ENCODE measurements around the gene GRM7. TPM values are rescaled to one million over a fixed set of nuclear protein-coding genes. Genes with fewer than 3 reads are reported as not detected.

The GRM7 gene
- total and polyA plus RNA-seq, 10 donors = 0.02 to 0.20 (median 0.14) TPM; not detected in 7

GRCh38 chr3:7625021-7625420 lies 764.1 kb downstream of the GRM7 start:
- H3K27ac ChIP-seq = no peak overlapping the region
- WGBS, 5 donors = 78 to 93% (median 85%) methylated on average over 6 of the region's 6 CpGs
- intact Hi-C loops (cut with DNase I; ENCODE audit: low total_unique reads) = no loop called here

GRCh38 chr3:7630351-7630911 lies 769.5 kb downstream of the GRM7 start:
- Histone ChIP-seq H3K4me3 (no peak overlapping the region), H3K27me3 (replicated peaks in 1 of 7) (no peaks in the 10 kb centered on the region), H3K36me3 (no peaks in the 10 kb centered on the region), H3K4me1 (peaks cover 0 to 8% (median 0%) of the 10 kb centered on the region in 6 donors), H3K9me3 (no peaks in the 10 kb centered on the region), H3K27ac (no peak overlapping the region)
- no peak for TF ChIP-seq POLR2A (IDR thresholded peaks at IDR 0.05)
- no peak for TF ChIP-seq CTCF (IDR thresholded peaks at IDR 0.05 in 8 of 11, conservative IDR thresholded peaks at IDR 0.05 in 3 of 11)
- no peak for TF ChIP-seq POLR2AphosphoS5 (IDR thresholded peaks at IDR 0.05)
- 35 to 51% (median 41%) methylated on average over 4 of the region's 4 CpGs for WGBS, 5 donors
- no peak for DNase-seq
- intact Hi-C loops (cut with DNase I; ENCODE audit: low total_unique reads) = no loop called here

More at GRCh38 chr3:7625021-7625420, 764.1 kb downstream of the GRM7 start:
- H3K27me3 ChIP-seq (replicated peaks in 1 of 7) = no peaks in the 10 kb centered on the region
- TF ChIP-seq POLR2A (IDR thresholded peaks at IDR 0.05) = no peak
- no peak for DNase-seq
- no peak overlapping the region for H3K4me3 ChIP-seq
- no peaks in the 10 kb centered on the region for H3K36me3 ChIP-seq
- no peaks in the 10 kb centered on the region for H3K4me1 ChIP-seq
- H3K9me3 ChIP-seq = no peaks in the 10 kb centered on the region

GRCh38 chr3:7630925-7631324 lies 770.0 kb downstream of the GRM7 start:
- H3K27ac ChIP-seq = no peak overlapping the region
- no peaks in the 10 kb centered on the region for H3K9me3 ChIP-seq
- H3K27me3 ChIP-seq (replicated peaks in 1 of 7) = no peaks in the 10 kb centered on the region
- WGBS, 5 donors = 15 to 34% (median 21%) methylated on average over 4 of the region's 4 CpGs
- no peaks in the 10 kb centered on the region for H3K36me3 ChIP-seq
- intact Hi-C loops (cut with DNase I; ENCODE audit: low total_unique reads) = no loop called here
- H3K4me1 ChIP-seq = peaks cover 0 to 8% (median 0%) of the 10 kb centered on the region in 6 donors
- no peak for TF ChIP-seq CTCF (IDR thresholded peaks at IDR 0.05 in 8 of 11, conservative IDR thresholded peaks at IDR 0.05 in 3 of 11)
- no peak for TF ChIP-seq POLR2AphosphoS5 (IDR thresholded peaks at IDR 0.05)
- TF ChIP-seq POLR2A (IDR thresholded peaks at IDR 0.05) = no peak
- no peak overlapping the region for H3K4me3 ChIP-seq
- no peak for DNase-seq

- TF ChIP-seq POLR2A (IDR thresholded peaks at IDR 0.05) (no peak), POLR2AphosphoS5 (IDR thresholded peaks at IDR 0.05) (no peak)
- intact Hi-C loops (cut with DNase I; ENCODE audit: low total_unique reads) = no loop called here
- Histone ChIP-seq H3K27ac (no peak overlapping the region), H3K4me3 (no peak overlapping the region), H3K36me3 (no peaks in the 10 kb centered on the region), H3K4me1 (peaks cover 0 to 8% (median 0%) of the 10 kb centered on the region in 6 donors), H3K27me3 (replicated peaks in 1 of 7) (no peaks in the 10 kb centered on the region), H3K9me3 (no peaks in the 10 kb centered on the region)
- DNase-seq = no peak
Measured at GRCh38 chr3:7632305-7632704, 771.4 kb downstream of the GRM7 start.

- Histone ChIP-seq H3K27me3 (replicated peaks in 1 of 7) (no peaks in the 10 kb centered on the region), H3K4me1 (no peaks in the 10 kb centered on the region), H3K4me3 (no peak overlapping the region), H3K9me3 (no peaks in the 10 kb centered on the region), H3K36me3 (no peaks in the 10 kb centered on the region), H3K27ac (no peak overlapping the region)
- WGBS, 5 donors = 51 to 89% (median 69%) methylated on average over 5 of the region's 5 CpGs
- TF ChIP-seq POLR2AphosphoS5 (IDR thresholded peaks at IDR 0.05) = no peak
- no peak for TF ChIP-seq POLR2A (IDR thresholded peaks at IDR 0.05)
- TF ChIP-seq CTCF (IDR thresholded peaks at IDR 0.05 in 8 of 11, conservative IDR thresholded peaks at IDR 0.05 in 3 of 11) = no peak
- no peak for DNase-seq
- intact Hi-C loops (cut with DNase I; ENCODE audit: low total_unique reads) = no loop called here
Measured at GRCh38 chr3:7637694-7638093, 776.8 kb downstream of the GRM7 start.
